GM12864 (cell line): ENCODE data around the gene ARHGAP35.

Source experiments
- DNase-seq: peaks from one replicate; pipeline ENCODE4 v3.0.0-alpha.2; 2011; ENCODE audit warnings: low read depth
- H3K4me3 ChIP-seq: 2 replicates; pipeline ENCODE4 v1.5.1; 2011; ENCODE audit warnings: mild to moderate bottlenecking, low read depth, low read length, control low read depth
- TF ChIP-seq, protein P1 (sequence below): IDR thresholded peaks from 2 replicates; pipeline ENCODE4 v1.5.1; 2011; ENCODE audit warnings: low read depth, mild to moderate bottlenecking, moderate library complexity, low read length, control low read depth, inconsistent platforms; ENCODE audit errors: missing control alignments

Gene ARHGAP35

GRCh38 chr19:46861691-46862502 is 1.1 kb downstream of the ARHGAP35 start:
- H3K4me3 ChIP-seq, result peak overlapping the region; percentile 62
- TF ChIP-seq, protein P1, sequence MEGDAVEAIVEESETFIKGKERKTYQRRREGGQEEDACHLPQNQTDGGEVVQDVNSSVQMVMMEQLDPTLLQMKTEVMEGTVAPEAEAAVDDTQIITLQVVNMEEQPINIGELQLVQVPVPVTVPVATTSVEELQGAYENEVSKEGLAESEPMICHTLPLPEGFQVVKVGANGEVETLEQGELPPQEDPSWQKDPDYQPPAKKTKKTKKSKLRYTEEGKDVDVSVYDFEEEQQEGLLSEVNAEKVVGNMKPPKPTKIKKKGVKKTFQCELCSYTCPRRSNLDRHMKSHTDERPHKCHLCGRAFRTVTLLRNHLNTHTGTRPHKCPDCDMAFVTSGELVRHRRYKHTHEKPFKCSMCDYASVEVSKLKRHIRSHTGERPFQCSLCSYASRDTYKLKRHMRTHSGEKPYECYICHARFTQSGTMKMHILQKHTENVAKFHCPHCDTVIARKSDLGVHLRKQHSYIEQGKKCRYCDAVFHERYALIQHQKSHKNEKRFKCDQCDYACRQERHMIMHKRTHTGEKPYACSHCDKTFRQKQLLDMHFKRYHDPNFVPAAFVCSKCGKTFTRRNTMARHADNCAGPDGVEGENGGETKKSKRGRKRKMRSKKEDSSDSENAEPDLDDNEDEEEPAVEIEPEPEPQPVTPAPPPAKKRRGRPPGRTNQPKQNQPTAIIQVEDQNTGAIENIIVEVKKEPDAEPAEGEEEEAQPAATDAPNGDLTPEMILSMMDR, result no peak
- DNase-seq, result no peak

- no peak for DNase-seq
- H3K4me3 ChIP-seq, result peak overlapping the region; percentile 62
These were observed 1.7 kb downstream of the ARHGAP35 start for GRCh38 chr19:46862503-46862834.

DNA sequence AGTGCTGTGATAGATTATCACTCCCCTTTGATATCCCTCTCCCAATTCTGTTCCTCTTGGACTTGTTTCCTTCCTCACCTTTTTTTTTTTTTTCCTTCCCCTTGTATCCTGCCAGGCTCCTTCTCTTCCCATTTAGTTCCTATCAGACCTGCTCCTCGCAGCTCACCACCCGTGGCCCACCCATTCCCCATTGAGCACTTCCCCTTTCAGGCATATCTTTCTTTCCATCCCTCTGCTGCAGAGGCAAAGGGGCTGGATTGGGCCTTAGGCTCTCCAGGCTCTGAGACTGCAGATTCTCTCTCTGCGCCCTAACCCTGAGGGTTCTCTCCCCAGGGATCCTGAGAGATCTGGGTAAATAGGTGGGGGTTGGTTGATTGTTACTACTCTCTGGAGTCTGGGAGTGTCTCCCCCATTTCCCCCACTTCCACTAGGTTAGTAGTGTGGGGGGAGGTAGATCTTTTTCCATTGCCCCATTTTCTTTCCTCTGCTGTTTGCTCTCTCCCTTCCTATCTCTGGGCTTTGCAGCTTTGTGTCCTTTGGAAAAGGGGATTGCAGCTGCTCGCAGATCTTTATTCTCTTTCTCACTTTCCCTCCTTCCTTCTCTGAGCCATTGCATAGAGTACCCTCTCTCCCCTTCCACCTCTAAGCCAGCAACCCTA is 2.3 kb downstream of the ARHGAP35 start:
- DNase-seq, result no peak
- TF ChIP-seq, protein P1, result no peak
- H3K4me3 ChIP-seq, result peak overlapping the region; percentile 62

More at GRCh38 chr19:46862503-46862834, 1.7 kb downstream of the ARHGAP35 start:
- TF ChIP-seq, protein P1, result no peak

GRCh38 chr19:46863818-46864629 is 3.2 kb downstream of the ARHGAP35 start:
- TF ChIP-seq, protein P1, result no peak
- no peak for DNase-seq
- H3K4me3 ChIP-seq, result no peak overlapping the region

- TF ChIP-seq, protein P1, result no peak
- DNase-seq, result no peak
- no peak overlapping the region for H3K4me3 ChIP-seq
These were observed 5.8 kb downstream of the ARHGAP35 start for GRCh38 chr19:46866407-46867136.

DNA sequence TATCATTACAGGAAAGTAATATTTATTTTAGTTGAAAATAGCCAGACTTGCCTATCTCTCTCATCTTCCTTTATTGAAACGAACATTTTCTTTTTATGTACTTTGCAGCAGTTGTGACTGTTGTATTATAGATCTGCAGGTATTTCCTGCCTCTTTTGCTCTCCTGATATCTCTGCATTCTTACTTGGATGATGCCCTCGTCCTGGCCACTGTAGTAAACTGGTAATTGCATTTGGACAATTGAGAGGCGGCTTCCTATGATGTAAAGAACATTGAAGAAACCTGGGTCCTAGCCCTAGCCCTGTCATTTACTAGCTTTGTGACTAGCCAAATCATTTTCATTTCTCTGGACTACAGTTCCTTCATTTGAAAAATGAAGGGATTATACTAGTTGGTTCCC is 6.4 kb downstream of the ARHGAP35 start:
- DNase-seq, result no peak
- TF ChIP-seq, protein P1, result no peak
- H3K4me3 ChIP-seq, result no peak overlapping the region
